Stomach (tissue), 9 donors: Measurements from ENCODE around the gene BPIFB2. TPM values are rescaled to one million over a fixed set of nuclear protein-coding genes. Genes with fewer than 3 reads are reported as not detected.

Experiments used
- DNase-seq, 2 donors: peaks; one replicate each; pipeline versions ENCODE4 v3.0.0 to v3.0.0-alpha.2; 2013 to 2019
- H3K27ac ChIP-seq, 5 donors: fragments of 200-600 bp in 4 of 5; sonication (generic) in 4 of 5; one replicate each; pipeline ENCODE4 v1.5.1; 2013 to 2019; ENCODE audit warnings: mild to moderate bottlenecking in 1 of 5, moderate library complexity in 1 of 5
- H3K27me3 ChIP-seq, 3 donors: fragments of 200-600 bp; sonication (generic); one replicate each; pipeline ENCODE4 v1.5.1; 2017 to 2019; ENCODE audit warnings: mixed run types in 1 of 3
- H3K36me3 ChIP-seq, 4 donors: fragments of 200-600 bp; sonication (generic); 1 replicate in 3 of 4; 2 replicates in 1 of 4; pipeline ENCODE4 v1.5.1; 2016 to 2019
- H3K4me1 ChIP-seq, 4 donors: fragments of 200-600 bp; sonication (generic); one replicate each; pipeline ENCODE4 v1.5.1; 2016 to 2019
- H3K4me3 ChIP-seq, 4 donors: fragments of 200-600 bp; sonication (generic) in 3 of 4; one replicate each; pipeline ENCODE4 v1.5.1; 2016 to 2019; ENCODE audit warnings: mild to moderate bottlenecking in 1 of 4
- H3K9me3 ChIP-seq, 4 donors: fragments of 200-600 bp; sonication (generic); one replicate each; pipeline ENCODE4 v1.5.1; 2016 to 2019
- CTCF ChIP-seq, 7 experiments: fragments of 450-650 bp in 4 of 7; fragments of 200-600 bp in 3 of 7; sonication (generic) in 3 of 7; IDR thresholded peaks; one replicate each; pipeline ENCODE4 v1.5.1; 2016 to 2019; ENCODE audit warnings: antibody characterized with exemption in 7 of 7, control low read depth in 2 of 7, mild to moderate bottlenecking in 1 of 7
- EP300 ChIP-seq: sonication (generic); formaldehyde crosslinking; IDR thresholded peaks from one replicate; pipeline ENCODE4 v1.6.1; 2017; ENCODE audit warnings: antibody characterized with exemption
- POLR2A ChIP-seq, 4 donors: fragments of 450-650 bp; IDR thresholded peaks; one replicate each; pipeline ENCODE4 v1.6.1; 2016; ENCODE audit warnings: antibody characterized with exemption in 4 of 4, control low read depth in 2 of 4, mild to moderate bottlenecking in 1 of 4, moderate library complexity in 1 of 4
- POLR2AphosphoS5 ChIP-seq, 3 donors: sonication (generic); formaldehyde crosslinking; IDR thresholded peaks; one replicate each; pipeline ENCODE4 v1.6.1; 2016; ENCODE audit warnings: antibody characterized with exemption in 3 of 3
- WGBS, 5 donors: extraction: QIAGEN DNeasy Blood & Tissue Kit in 3 of 5; methylation state at CpG; one replicate each; pipeline versions ENCODE4 v1.1.5 to v1.1.7; 2013 to 2018; 5-methylcytosine and 5-hydroxymethylcytosine counted together
- intact Hi-C: fragments of 100-400 bp; cut with DNase I; formaldehyde crosslinking; loops from one replicate; pipeline ENCODE4 v1.15.1; 2023; ENCODE audit warnings: low total_unique reads
- polyA plus RNA-seq, 3 donors: library from polyadenylated mRNA; stranded (reverse); fragments of 200-250 nt; gene quantifications; one replicate each; pipeline ENCODE4 v1.2.3, GENCODE V29; 2013
- total RNA-seq, 5 donors: library from RNA; depleted of rRNA; stranded (reverse); fragments of >200 nt; gene quantifications; one replicate each; pipeline versions ENCODE4 v1.1.0 to v1.2.3, GENCODE V29; 2014 to 2016
- donor health status: healthy with polysubstance abuse.
- donor health status: Bipolar disorder and iron deficiency.
- donor health status: healthy.

BPIFB2 gene
- total and polyA plus RNA-seq, 8 donors, result 3.3 TPM; not detected in 7

GRCh38 chr20:33002087-33002808 is 5.3 kb upstream of the BPIFB2 start:
- H3K9me3 ChIP-seq, result peaks cover 0 to 7% (median 0%) of the 10 kb centered on the region in 4 donors
- no peak overlapping the region for H3K4me3 ChIP-seq
- H3K27me3 ChIP-seq, result no peaks in the 10 kb centered on the region
- DNase-seq, result no peak
- WGBS, 5 donors, result 71 to 89% (median 82%) methylated on average over 4 to 7 of the region's 7 CpGs
- TF ChIP-seq POLR2AphosphoS5 (IDR thresholded peaks at IDR 0.05) (no peak), POLR2A (IDR thresholded peaks at IDR 0.05) (no peak), EP300 (no peak), CTCF (IDR thresholded peaks at IDR 0.05) (no peak)
- no peak overlapping the region for H3K27ac ChIP-seq
- no peaks in the 10 kb centered on the region for H3K36me3 ChIP-seq
- intact Hi-C loops, result no loop called here
- H3K4me1 ChIP-seq, result no peaks in the 10 kb centered on the region

- intact Hi-C loops, result no loop called here
- Histone ChIP-seq H3K27me3 (no peaks in the 10 kb centered on the region), H3K36me3 (no peaks in the 10 kb centered on the region), H3K9me3 (peaks cover 0 to 7% (median 0%) of the 10 kb centered on the region in 4 donors), H3K4me1 (no peaks in the 10 kb centered on the region), H3K27ac (no peak within 1 kb of the TSS), H3K4me3 (no peak within 1 kb of the TSS)
- DNase-seq, result no peak
- TF ChIP-seq POLR2A (IDR thresholded peaks at IDR 0.05) (no peak), EP300 (no peak), POLR2AphosphoS5 (IDR thresholded peaks at IDR 0.05) (no peak), CTCF (IDR thresholded peaks at IDR 0.05) (no peak)
- 70 to 82% (median 76%) methylated on average over 6 of the region's 6 CpGs for WGBS, 5 donors
These were observed 3.3 kb upstream of the BPIFB2 start, which contains the start of gene SUN5 for GRCh38 chr20:33004141-33004751. Gene SUN5, minus strand, starts transcription at chr20:33004433. Its CDS starts 93 bp downstream, at chr20:33004340.

GRCh38 chr20:33005132-33005566 is 2.4 kb upstream of the BPIFB2 start:
- no peaks in the 10 kb centered on the region for H3K36me3 ChIP-seq
- TF ChIP-seq POLR2A (IDR thresholded peaks at IDR 0.05), result no peak
- TF ChIP-seq POLR2AphosphoS5 (IDR thresholded peaks at IDR 0.05), result no peak
- no peak for TF ChIP-seq EP300
- TF ChIP-seq CTCF (IDR thresholded peaks at IDR 0.05), result peak in 2 of 7 experiments; percentile 22 to 37
- H3K27ac ChIP-seq, result no peak overlapping the region
- intact Hi-C loops, result no loop called here
- H3K4me3 ChIP-seq, result no peak overlapping the region
- H3K9me3 ChIP-seq, result peaks cover 0 to 7% (median 0%) of the 10 kb centered on the region in 4 donors
- peak in 1 of 2 donors; percentile 17 for DNase-seq
- H3K4me1 ChIP-seq, result peaks cover 0 to 4% (median 0%) of the 10 kb centered on the region in 4 donors
- no peaks in the 10 kb centered on the region for H3K27me3 ChIP-seq
- WGBS, 5 donors, result 40 to 64% (median 57%) methylated on average over 4 of the region's 4 CpGs

GRCh38 chr20:33005908-33006775 is 1.4 kb upstream of the BPIFB2 start:
- H3K27ac ChIP-seq, result no peak overlapping the region
- H3K9me3 ChIP-seq, result peaks cover 0 to 7% (median 0%) of the 10 kb centered on the region in 4 donors
- H3K27me3 ChIP-seq, result peaks cover 0 to 3% (median 0%) of the 10 kb centered on the region in 3 donors
- WGBS, 5 donors, result 57 to 77% (median 73%) methylated on average over 8 of the region's 8 CpGs
- no peak overlapping the region for H3K4me3 ChIP-seq
- H3K4me1 ChIP-seq, result peaks cover 0 to 4% (median 0%) of the 10 kb centered on the region in 4 donors
- DNase-seq, result no peak
- H3K36me3 ChIP-seq, result no peaks in the 10 kb centered on the region
- intact Hi-C loops, result no loop called here
- TF ChIP-seq POLR2A (IDR thresholded peaks at IDR 0.05) (no peak), CTCF (IDR thresholded peaks at IDR 0.05) (no peak), EP300 (no peak), POLR2AphosphoS5 (IDR thresholded peaks at IDR 0.05) (no peak)
